Cerebellar nuclear complex (tissue), 1 donor: ENCODE results near the gene OR52N4.
"Not testable (repeated sequence)": the region's sequence is repeated elsewhere in the genome, so short reads cannot be mapped to it uniquely, and the experiment has no call there.

Experiments used
- DNase-seq, 2 experiments: peaks; one replicate each; lab custom pipeline; 2025; lab: John Stamatoyannopoulos, UW

Gene OR52N4

GRCh38 chr11:5753943-5754342, at the start of gene OR52N4:
TSS of gene OR52N4 (plus strand) at chr11:5754243. CDS start at chr11:5754741, 498 bp downstream.
- no peak for DNase-seq

GRCh38 chr11:5705688-5706087, 48.4 kb upstream of the OR52N4 start:
- no peak for DNase-seq

GRCh38 chr11:5712507-5712906, 41.5 kb upstream of the OR52N4 start:
- no peak for DNase-seq

- DNase-seq: no peak
Observed at GRCh38 chr11:5713695-5714094, 40.3 kb upstream of the OR52N4 start.

GRCh38 chr11:5716518-5716917, 37.5 kb upstream of the OR52N4 start:
- not testable (repeated sequence) for DNase-seq

- no peak for DNase-seq
Observed at GRCh38 chr11:5719703-5720495, 34.1 kb upstream of the OR52N4 start.

GRCh38 chr11:5722622-5723021, 31.4 kb upstream of the OR52N4 start:
- DNase-seq: no peak

GRCh38 chr11:5726351-5726750, 27.7 kb upstream of the OR52N4 start:
- DNase-seq: no peak

- no peak for DNase-seq
Observed at GRCh38 chr11:5727691-5728090, 26.4 kb upstream of the OR52N4 start.

GRCh38 chr11:5736396-5736795, 17.6 kb upstream of the OR52N4 start, which contains the start of gene OR56B1:
TSS of gene OR56B1 (plus strand) at chr11:5736448. CDS start at chr11:5736517, 69 bp downstream.
- no peak for DNase-seq

- DNase-seq: no peak
Observed at GRCh38 chr11:5737091-5737490, 17.0 kb upstream of the OR52N4 start.

- no peak for DNase-seq
Observed at GRCh38 chr11:5737670-5738392, 16.2 kb upstream of the OR52N4 start.

- no peak for DNase-seq
Observed at GRCh38 chr11:5738431-5738830, 15.6 kb upstream of the OR52N4 start.

- DNase-seq: no peak
Observed at GRCh38 chr11:5746614-5747013, 7.4 kb upstream of the OR52N4 start.

GRCh38 chr11:5749836-5750235, 4.2 kb upstream of the OR52N4 start:
- DNase-seq: no peak

GRCh38 chr11:5767056-5767455, 13.0 kb downstream of the OR52N4 start:
- DNase-seq: no peak

- DNase-seq: no peak
Observed at GRCh38 chr11:5783255-5783654, 29.2 kb downstream of the OR52N4 start, which contains the start of gene OR52N5. TSS of gene OR52N5 (minus strand) at chr11:5783355. CDS start at chr11:5778634, 4,721 bp downstream.

- no peak for DNase-seq
Observed at GRCh38 chr11:5791165-5791564, 37.1 kb downstream of the OR52N4 start, which contains the start of gene OR52N1. TSS of gene OR52N1 (minus strand) at chr11:5791265. CDS start at chr11:5788816, 2,449 bp downstream.

- no peak for DNase-seq
Observed at GRCh38 chr11:5796541-5796940, 42.5 kb downstream of the OR52N4 start.

GRCh38 chr11:5803982-5804381, 49.9 kb downstream of the OR52N4 start:
- DNase-seq: no peak
